Nephron progenitor cell (in vitro differentiated cells): ENCODE measurements around the gene CAMTA1.
A peak's percentile ranks its signal among the peaks of the same experiment; 100 is the strongest.

Experiments
- DNase-seq: peaks from one replicate; pipeline ENCODE4 v3.0.0; 2021
- H3K27ac Mint-ChIP-seq: 2 replicates; pipeline ENCODE4 v1.8.0; 2021; ENCODE audit warnings: mild to moderate bottlenecking, moderate library complexity, mixed read lengths
- H3K27me3 Mint-ChIP-seq: 2 replicates; pipeline ENCODE4 v1.8.0; 2021; ENCODE audit warnings: mild to moderate bottlenecking, low read depth, mixed read lengths; ENCODE audit not compliant: poor library complexity
- H3K36me3 Mint-ChIP-seq: 2 replicates; pipeline ENCODE4 v1.8.0; 2021; ENCODE audit warnings: low read depth, mixed read lengths
- H3K4me1 Mint-ChIP-seq: 2 replicates; pipeline ENCODE4 v1.8.0; 2021; ENCODE audit warnings: mixed read lengths
- H3K4me3 Mint-ChIP-seq: 2 replicates; pipeline ENCODE4 v1.8.0; 2021; ENCODE audit warnings: mild to moderate bottlenecking, moderate library complexity, mixed read lengths
- H3K9me3 Mint-ChIP-seq: 2 replicates; pipeline ENCODE4 v1.8.0; 2021; ENCODE audit warnings: mild to moderate bottlenecking, moderate library complexity, mixed read lengths
- TF ChIP-seq, protein P1 (sequence below): fragments of 200-600 bp; sonication (generic); IDR thresholded peaks from 2 replicates; pipeline ENCODE4 v1.5.0; 2021; ENCODE audit warnings: antibody characterized with exemption

CAMTA1 gene

DNA sequence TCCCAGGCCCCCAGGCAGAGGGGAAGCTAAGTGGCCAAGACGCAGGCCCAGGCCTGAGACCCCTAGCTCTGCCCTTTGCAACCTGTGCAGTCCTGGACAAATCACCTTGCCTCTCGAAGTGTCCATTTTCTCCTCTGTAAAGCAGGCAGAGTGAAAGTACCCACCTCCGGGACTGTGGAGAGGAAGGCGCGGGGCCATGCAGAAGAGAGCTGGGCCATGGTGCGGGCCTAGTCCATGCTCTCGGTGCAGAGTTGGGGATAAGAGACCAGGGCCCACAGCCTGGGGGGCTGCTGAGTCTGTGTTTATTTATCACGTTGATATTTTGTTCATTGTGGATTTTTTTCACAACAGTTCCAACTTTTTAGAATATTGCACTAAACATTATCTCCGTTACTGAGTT lies 825.7 kb downstream of the CAMTA1 start:
- no peak overlapping the region for H3K4me3 Mint-ChIP-seq
- peak; percentile 0 for DNase-seq
- no peaks in the 10 kb centered on the region for H3K9me3 Mint-ChIP-seq
- no peaks in the 10 kb centered on the region for H3K36me3 Mint-ChIP-seq
- H3K27me3 Mint-ChIP-seq: peaks cover 7% of the 10 kb centered on the region
- no peak overlapping the region for H3K27ac Mint-ChIP-seq
- TF ChIP-seq, protein P1, sequence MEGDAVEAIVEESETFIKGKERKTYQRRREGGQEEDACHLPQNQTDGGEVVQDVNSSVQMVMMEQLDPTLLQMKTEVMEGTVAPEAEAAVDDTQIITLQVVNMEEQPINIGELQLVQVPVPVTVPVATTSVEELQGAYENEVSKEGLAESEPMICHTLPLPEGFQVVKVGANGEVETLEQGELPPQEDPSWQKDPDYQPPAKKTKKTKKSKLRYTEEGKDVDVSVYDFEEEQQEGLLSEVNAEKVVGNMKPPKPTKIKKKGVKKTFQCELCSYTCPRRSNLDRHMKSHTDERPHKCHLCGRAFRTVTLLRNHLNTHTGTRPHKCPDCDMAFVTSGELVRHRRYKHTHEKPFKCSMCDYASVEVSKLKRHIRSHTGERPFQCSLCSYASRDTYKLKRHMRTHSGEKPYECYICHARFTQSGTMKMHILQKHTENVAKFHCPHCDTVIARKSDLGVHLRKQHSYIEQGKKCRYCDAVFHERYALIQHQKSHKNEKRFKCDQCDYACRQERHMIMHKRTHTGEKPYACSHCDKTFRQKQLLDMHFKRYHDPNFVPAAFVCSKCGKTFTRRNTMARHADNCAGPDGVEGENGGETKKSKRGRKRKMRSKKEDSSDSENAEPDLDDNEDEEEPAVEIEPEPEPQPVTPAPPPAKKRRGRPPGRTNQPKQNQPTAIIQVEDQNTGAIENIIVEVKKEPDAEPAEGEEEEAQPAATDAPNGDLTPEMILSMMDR: no peak
- H3K4me1 Mint-ChIP-seq: peaks cover 25% of the 10 kb centered on the region

DNA sequence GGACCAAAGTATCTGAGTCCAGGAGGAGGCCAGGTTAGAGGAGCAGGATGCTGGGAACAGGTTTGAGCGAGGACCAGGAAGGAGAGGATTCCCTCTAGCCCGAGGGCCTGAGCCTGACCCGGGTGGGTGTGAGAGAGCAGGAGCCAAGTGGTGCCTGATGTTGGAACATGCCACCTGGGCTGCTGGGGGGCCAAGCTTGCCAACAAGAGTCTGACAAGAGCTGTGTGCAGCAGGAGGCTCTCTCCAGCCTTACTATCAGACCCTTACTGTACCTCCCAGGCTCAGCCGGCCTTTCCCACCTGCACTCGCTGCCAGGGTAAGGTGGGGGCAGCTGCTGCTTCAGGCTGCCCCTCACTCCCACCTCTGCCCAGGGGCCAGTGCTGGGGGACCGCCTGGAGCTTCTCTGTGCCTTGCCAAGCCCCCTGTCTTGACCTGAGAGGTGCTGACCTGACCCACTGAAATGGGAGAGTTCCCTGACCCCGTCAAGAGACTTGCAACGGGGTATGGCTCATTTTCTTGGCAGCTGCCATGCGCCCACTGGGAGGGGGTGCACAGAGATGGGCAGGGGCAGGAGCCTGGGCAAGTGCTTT lies 826.3 kb downstream of the CAMTA1 start:
- TF ChIP-seq, protein P1: no peak
- Mint-ChIP-seq H3K27me3 (peaks cover 11% of the 10 kb centered on the region), H3K27ac (no peak overlapping the region), H3K9me3 (no peaks in the 10 kb centered on the region), H3K4me3 (no peak overlapping the region), H3K36me3 (no peaks in the 10 kb centered on the region), H3K4me1 (peaks cover 25% of the 10 kb centered on the region)
- peak; percentile 0 for DNase-seq

DNA sequence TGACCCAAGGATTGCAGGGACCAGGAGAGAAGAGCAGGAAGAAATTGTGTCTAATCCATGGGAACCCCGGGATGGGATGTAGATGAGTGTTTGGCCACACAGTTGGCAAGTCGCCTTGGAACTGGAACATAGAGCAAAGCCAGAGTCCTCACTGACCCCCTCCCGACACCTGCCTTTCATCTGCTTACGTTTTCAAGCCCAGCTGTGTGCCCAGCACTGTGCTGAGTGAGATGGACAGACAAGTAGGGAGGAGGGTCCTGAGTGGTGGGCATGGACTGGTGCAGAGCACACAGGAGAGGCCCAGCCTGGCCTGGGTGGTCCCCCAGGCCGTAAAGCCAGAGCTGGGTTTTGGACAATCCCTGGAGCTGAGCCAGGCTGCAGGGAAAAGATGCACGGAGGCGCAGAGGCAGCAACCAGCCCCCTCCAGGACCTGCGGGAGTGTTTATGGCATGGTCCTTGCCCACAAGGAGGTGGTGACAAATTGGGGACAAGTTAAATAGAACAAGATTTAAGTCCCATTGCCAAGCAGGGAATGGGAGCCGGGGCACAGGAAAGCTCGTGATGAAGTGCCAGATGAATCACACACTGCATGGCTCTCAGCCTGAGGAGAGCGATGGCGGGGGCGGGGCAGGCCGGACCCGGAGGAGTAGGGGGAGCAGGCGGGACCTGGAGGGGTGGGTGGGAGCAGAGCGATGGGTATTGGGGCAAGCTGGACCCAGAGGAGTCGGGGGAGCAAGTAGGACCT lies 828.0 kb downstream of the CAMTA1 start:
- peaks cover 12% of the 10 kb centered on the region for H3K27me3 Mint-ChIP-seq
- TF ChIP-seq, protein P1: no peak
- peak; percentile 1 for DNase-seq
- H3K9me3 Mint-ChIP-seq: no peaks in the 10 kb centered on the region
- no peak overlapping the region for H3K4me3 Mint-ChIP-seq
- H3K27ac Mint-ChIP-seq: no peak overlapping the region
- H3K4me1 Mint-ChIP-seq: peaks cover 23% of the 10 kb centered on the region
- H3K36me3 Mint-ChIP-seq: no peaks in the 10 kb centered on the region

DNA sequence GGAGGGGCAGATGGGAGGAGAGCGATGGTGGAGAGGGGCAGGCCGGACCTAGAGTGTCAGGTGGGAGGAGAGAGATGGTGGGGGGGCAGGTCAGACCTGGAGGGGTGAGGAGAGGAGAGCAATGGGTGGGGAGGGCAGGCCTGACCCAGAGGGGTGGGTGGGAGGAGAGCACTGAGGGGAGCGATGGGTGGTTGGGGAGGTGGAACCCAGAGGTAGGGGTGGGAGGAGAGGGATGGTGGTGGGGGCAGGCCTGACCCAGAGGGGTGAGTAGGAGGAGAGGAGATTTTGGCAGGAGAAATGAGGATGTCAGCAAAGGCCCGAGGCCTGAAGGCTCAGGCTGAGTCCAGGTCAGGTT lies 828.6 kb downstream of the CAMTA1 start:
- Mint-ChIP-seq H3K27me3 (peaks cover 16% of the 10 kb centered on the region), H3K9me3 (no peaks in the 10 kb centered on the region), H3K27ac (no peak overlapping the region), H3K36me3 (no peaks in the 10 kb centered on the region), H3K4me1 (peaks cover 18% of the 10 kb centered on the region), H3K4me3 (no peak overlapping the region)
- TF ChIP-seq, protein P1: no peak
- DNase-seq: peak; percentile 0

DNA sequence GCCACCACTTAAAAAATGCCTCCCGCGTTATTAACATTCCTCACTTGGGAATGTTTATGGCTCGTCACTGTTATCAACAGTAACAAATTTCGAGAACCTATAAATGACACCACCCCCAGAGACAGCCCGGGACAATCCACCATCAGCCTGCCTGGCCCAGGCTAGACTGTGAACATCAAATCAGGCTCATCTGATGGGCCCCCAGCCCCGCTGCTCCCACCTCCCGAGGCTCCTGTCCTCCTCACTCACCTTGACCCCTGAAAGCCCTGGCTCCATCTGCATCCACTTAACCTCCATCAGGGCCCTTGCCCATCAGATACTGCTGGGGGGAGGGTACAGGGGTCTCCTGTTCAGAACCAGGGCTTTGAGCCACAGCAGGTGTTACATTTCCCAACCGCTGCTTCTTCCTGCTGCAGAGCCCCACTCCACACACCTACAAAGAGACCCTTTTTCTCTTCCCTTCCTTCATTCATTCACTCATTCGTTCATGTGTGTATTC lies 829.4 kb downstream of the CAMTA1 start:
- TF ChIP-seq, protein P1: no peak
- H3K36me3 Mint-ChIP-seq: no peaks in the 10 kb centered on the region
- H3K27ac Mint-ChIP-seq: no peak overlapping the region

DNA sequence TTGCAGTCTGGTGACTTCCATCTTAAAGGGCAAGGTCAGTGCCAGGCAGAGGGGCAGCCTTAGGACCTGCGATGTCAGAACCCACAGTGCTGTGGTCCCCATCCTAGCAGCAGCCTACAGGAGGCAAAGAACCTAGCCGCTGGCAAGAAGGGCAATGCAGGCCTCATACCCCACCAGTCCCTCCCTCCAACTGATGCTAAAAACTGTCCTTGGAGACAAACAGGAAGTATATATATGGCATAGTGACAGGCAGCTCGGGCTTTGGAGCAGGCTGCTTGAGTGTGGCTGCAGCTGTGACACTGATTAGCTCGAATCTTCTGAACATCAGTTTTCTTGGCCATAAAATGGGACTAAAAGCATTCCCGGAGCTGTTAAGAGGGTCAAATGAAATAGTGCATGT lies 829.9 kb downstream of the CAMTA1 start:
- Mint-ChIP-seq H3K36me3 (no peaks in the 10 kb centered on the region), H3K27ac (no peak overlapping the region), H3K4me1 (peaks cover 5% of the 10 kb centered on the region), H3K27me3 (peaks cover 29% of the 10 kb centered on the region), H3K9me3 (no peaks in the 10 kb centered on the region), H3K4me3 (no peak overlapping the region)
- TF ChIP-seq, protein P1: no peak
- peak; percentile 0 for DNase-seq

More for the DNA sequence above, 829.4 kb downstream of the CAMTA1 start:
- Mint-ChIP-seq H3K4me3 (no peak overlapping the region), H3K27me3 (peaks cover 24% of the 10 kb centered on the region), H3K9me3 (no peaks in the 10 kb centered on the region), H3K4me1 (peaks cover 10% of the 10 kb centered on the region)
- no peak for DNase-seq
